HuH-7.5 (cell line): ENCODE results near the gene RBM34.
"Not testable (repeated sequence)": the region's sequence is repeated elsewhere in the genome, so short reads cannot be mapped to it uniquely, and the experiment has no call there.

Experiments used
- DNase-seq: peaks from one replicate; pipeline ENCODE4 v3.0.0; 2011; ENCODE audit warnings: low spot score

The RBM34 gene

GRCh38 chr1:235112297-235113182, 48.5 kb downstream of the RBM34 start:
- no peak for DNase-seq

- DNase-seq: no peak
Measured at GRCh38 chr1:235111107-235111506, 49.9 kb downstream of the RBM34 start.

- no peak for DNase-seq
Measured at GRCh38 chr1:235108876-235109275, 52.2 kb downstream of the RBM34 start.

GRCh38 chr1:235108185-235108593, 52.9 kb downstream of the RBM34 start:
- DNase-seq: no peak

- no peak for DNase-seq
Measured at GRCh38 chr1:235107368-235108184, 53.5 kb downstream of the RBM34 start.

GRCh38 chr1:235106457-235106856, 54.6 kb downstream of the RBM34 start:
- DNase-seq: no peak

GRCh38 chr1:235105051-235106043, 55.7 kb downstream of the RBM34 start:
- DNase-seq: no peak

- no peak for DNase-seq
Measured at GRCh38 chr1:235102993-235103411, 58.0 kb downstream of the RBM34 start.

- no peak for DNase-seq
Measured at GRCh38 chr1:235102259-235102582, 58.8 kb downstream of the RBM34 start.

- no peak for DNase-seq
Measured at GRCh38 chr1:235101558-235102258, 59.3 kb downstream of the RBM34 start.

GRCh38 chr1:235100194-235100772, 60.8 kb downstream of the RBM34 start:
- DNase-seq: no peak

GRCh38 chr1:235098991-235099390, 62.1 kb downstream of the RBM34 start:
- DNase-seq: no peak

GRCh38 chr1:235098547-235098946, 62.5 kb downstream of the RBM34 start:
- DNase-seq: no peak

- not testable (repeated sequence) for DNase-seq
Measured at GRCh38 chr1:235097501-235097900, 63.5 kb downstream of the RBM34 start.

GRCh38 chr1:235095938-235096562, 65.0 kb downstream of the RBM34 start:
- DNase-seq: no peak

GRCh38 chr1:235093696-235094592, 67.1 kb downstream of the RBM34 start:
- peak; percentile 70 for DNase-seq

GRCh38 chr1:235093013-235093695, 67.9 kb downstream of the RBM34 start:
- peak; percentile 46 for DNase-seq

GRCh38 chr1:235092415-235092814, 68.6 kb downstream of the RBM34 start:
- DNase-seq: not testable (repeated sequence)

GRCh38 chr1:235092045-235092406, 69.0 kb downstream of the RBM34 start:
- DNase-seq: not testable (repeated sequence)
